Naive thymus-derived CD8-positive, alpha-beta T cell (primary cell): Measurements from ENCODE around the gene TRIM44. TPM values are rescaled to one million over a fixed set of nuclear protein-coding genes. Genes with fewer than 3 reads are reported as not detected.
A peak's percentile ranks its signal among the peaks of the same experiment; 100 is the strongest.
"Not testable (repeated sequence)": the region's sequence is repeated elsewhere in the genome, so short reads cannot be mapped to it uniquely, and the experiment has no call there.

Source experiments
- ATAC-seq, 2 donors: fragments of 150-1000 bp; cut with Tn5 transposase in 1 of 2; sonication (Bioruptor Pico), chemical (Tn5 transposase) in 1 of 2; 1 replicate in 1 of 2; 2 replicates in 1 of 2; pipeline ENCODE4 v1.10.0; 2021; ENCODE audit warnings: mild to moderate bottlenecking in 2 of 2, moderate library complexity in 2 of 2
- POLR2A ChIA-PET: fragments of 350-600 bp; sonication (Branson Sonifier 250); formaldehyde crosslinking; loops from one replicate; lab custom pipeline; 2021; ENCODE audit warnings: antibody characterized with exemption; lab: Charles Lee
- DNase-seq, 10 donors: peaks; one replicate each; pipeline versions ENCODE4 v3.0.0 to v3.0.0-alpha.2; 2020 to 2022
- H3K27ac Mint-ChIP-seq, 10 donors: one replicate each; pipeline ENCODE4 v1.8.0; 2020 to 2022; ENCODE audit warnings: mild to moderate bottlenecking in 10 of 10, mixed read lengths in 10 of 10, moderate library complexity in 4 of 10, inconsistent platforms in 1 of 10
- H3K27me3 Mint-ChIP-seq, 5 donors: one replicate each; pipeline ENCODE4 v1.8.0; 2021 to 2022; ENCODE audit warnings: mixed read lengths in 5 of 5
- H3K36me3 Mint-ChIP-seq, 3 donors: one replicate each; pipeline ENCODE4 v1.8.0; 2020 to 2022; ENCODE audit warnings: mixed read lengths in 3 of 3, mild to moderate bottlenecking in 2 of 3, inconsistent platforms in 1 of 3
- H3K4me1 Mint-ChIP-seq, 4 donors: one replicate each; pipeline ENCODE4 v1.8.0; 2021 to 2022; ENCODE audit warnings: mixed read lengths in 4 of 4
- H3K4me3 Mint-ChIP-seq, 10 donors: one replicate each; pipeline ENCODE4 v1.8.0; 2020 to 2022; ENCODE audit warnings: mild to moderate bottlenecking in 10 of 10, mixed read lengths in 10 of 10, moderate library complexity in 6 of 10, inconsistent platforms in 1 of 10
- H3K9me3 Mint-ChIP-seq, 9 donors: one replicate each; pipeline ENCODE4 v1.8.0; 2020 to 2022; ENCODE audit warnings: mixed read lengths in 9 of 9, mild to moderate bottlenecking in 3 of 9, inconsistent platforms in 1 of 9, moderate library complexity in 1 of 9
- polyA plus RNA-seq, 3 donors: library from polyadenylated mRNA; unstranded; fragments of 300-500 nt; fragmentation: Illumina TruSeq; gene quantifications; one replicate each; pipeline ENCODE4 v1.2.3, GENCODE V29; 2021
- total RNA-seq, 8 experiments: library from RNA in 2 of 8; stranded (reverse) in 2 of 8; gene quantifications; one replicate each; pipeline ENCODE4 v1.2.3 and lab custom pipeline; 2021 to 2026

Gene TRIM44
- total and polyA plus RNA-seq, 5 experiments from 2014 or later = 49.5 to 73.4 (median 59.4) TPM

- Mint-ChIP-seq H3K36me3 (peaks cover 1 to 50% (median 41%) of the 10 kb centered on the region in 3 donors), H3K9me3 (peaks cover 0 to 21% (median 3%) of the 10 kb centered on the region in 9 donors), H3K27ac (peak overlapping the region in 2 of 10 donors; percentile 21 to 28), H3K4me1 (peaks cover 9 to 18% (median 12%) of the 10 kb centered on the region in 4 donors), H3K4me3 (no peak overlapping the region), H3K27me3 (no peaks in the 10 kb centered on the region)
- POLR2A ChIA-PET = no interaction called here
- no peak for DNase-seq
- ATAC-seq = no peak
Observed at GRCh38 chr11:35752115-35752514, 89.5 kb downstream of the TRIM44 start.

GRCh38 chr11:35753573-35753972 lies 91.0 kb downstream of the TRIM44 start:
- H3K9me3 Mint-ChIP-seq = peaks cover 0 to 34% (median 14%) of the 10 kb centered on the region in 9 donors

GRCh38 chr11:35759951-35760350 lies 97.4 kb downstream of the TRIM44 start:
- H3K27me3 Mint-ChIP-seq, POLR2A ChIA-PET, ATAC-seq: not testable (repeated sequence)
- peak overlapping the region in 3 of 10 donors; percentile 40 to 64 (median 49) for H3K27ac Mint-ChIP-seq
- peaks cover 41 to 69% (median 63%) of the 10 kb centered on the region in 4 donors for H3K4me1 Mint-ChIP-seq
- peaks cover 16 to 43% (median 37%) of the 10 kb centered on the region in 3 donors for H3K36me3 Mint-ChIP-seq
- H3K9me3 Mint-ChIP-seq = peaks cover 0 to 32% (median 16%) of the 10 kb centered on the region in 9 donors
- H3K4me3 Mint-ChIP-seq = peak overlapping the region in 7 of 10 donors; percentile 14 to 69 (median 30)
- DNase-seq = peak in 5 of 10 donors; percentile 2 to 67 (median 22)

More at GRCh38 chr11:35753573-35753972, 91.0 kb downstream of the TRIM44 start:
- H3K4me3 Mint-ChIP-seq, H3K27ac Mint-ChIP-seq, H3K27me3 Mint-ChIP-seq, POLR2A ChIA-PET, ATAC-seq, DNase-seq: not testable (repeated sequence)
- Mint-ChIP-seq H3K4me1 (peaks cover 15 to 26% (median 23%) of the 10 kb centered on the region in 4 donors), H3K36me3 (peaks cover 9 to 62% (median 43%) of the 10 kb centered on the region in 3 donors)

- no peaks in the 10 kb centered on the region for H3K27me3 Mint-ChIP-seq
- H3K4me3 Mint-ChIP-seq = peak overlapping the region in 3 of 10 donors; percentile 11 to 49 (median 15)
- DNase-seq = no peak
- ATAC-seq = no peak
- H3K27ac Mint-ChIP-seq = peak overlapping the region in 4 of 10 donors; percentile 38 to 75 (median 62)
- peaks cover 0 to 24% (median 11%) of the 10 kb centered on the region in 9 donors for H3K9me3 Mint-ChIP-seq
- H3K4me1 Mint-ChIP-seq = peaks cover 46 to 77% (median 68%) of the 10 kb centered on the region in 4 donors
- H3K36me3 Mint-ChIP-seq = peaks cover 22 to 44% (median 42%) of the 10 kb centered on the region in 3 donors
- POLR2A ChIA-PET = no interaction called here
Observed at GRCh38 chr11:35761899-35762298, 99.3 kb downstream of the TRIM44 start.

- H3K4me1 Mint-ChIP-seq = peaks cover 44 to 69% (median 61%) of the 10 kb centered on the region in 4 donors
- DNase-seq (no peak), ATAC-seq (no peak)
- H3K27me3 Mint-ChIP-seq = no peaks in the 10 kb centered on the region
- H3K4me3 Mint-ChIP-seq = no peak overlapping the region
- H3K36me3 Mint-ChIP-seq = peaks cover 13 to 39% (median 34%) of the 10 kb centered on the region in 3 donors
- POLR2A ChIA-PET = no interaction called here
- peaks cover 0 to 10% (median 2%) of the 10 kb centered on the region in 9 donors for H3K9me3 Mint-ChIP-seq
- H3K27ac Mint-ChIP-seq = peak overlapping the region in 2 of 10 donors; percentile 11 to 27
Observed at GRCh38 chr11:35763301-35763700, 100.7 kb downstream of the TRIM44 start.

- ATAC-seq = no peak
- Mint-ChIP-seq H3K4me1 (peaks cover 44 to 65% (median 58%) of the 10 kb centered on the region in 4 donors), H3K36me3 (peaks cover 13 to 35% (median 34%) of the 10 kb centered on the region in 3 donors), H3K4me3 (no peak overlapping the region), H3K27me3 (no peaks in the 10 kb centered on the region), H3K9me3 (peaks cover 0 to 10% (median 2%) of the 10 kb centered on the region in 9 donors), H3K27ac (no peak overlapping the region)
- no peak for DNase-seq
- POLR2A ChIA-PET = no interaction called here
Observed at GRCh38 chr11:35763765-35764164, 101.2 kb downstream of the TRIM44 start.

GRCh38 chr11:35764417-35764816 lies 101.8 kb downstream of the TRIM44 start:
- no peak overlapping the region for H3K4me3 Mint-ChIP-seq
- H3K36me3 Mint-ChIP-seq = peaks cover 17 to 36% (median 31%) of the 10 kb centered on the region in 3 donors
- no peak overlapping the region for H3K27ac Mint-ChIP-seq
- DNase-seq (no peak), ATAC-seq (no peak)
- no peaks in the 10 kb centered on the region for H3K27me3 Mint-ChIP-seq
- POLR2A ChIA-PET = no interaction called here
- peaks cover 40 to 64% (median 53%) of the 10 kb centered on the region in 4 donors for H3K4me1 Mint-ChIP-seq
- peaks cover 0 to 10% (median 4%) of the 10 kb centered on the region in 9 donors for H3K9me3 Mint-ChIP-seq

GRCh38 chr11:35765211-35765610 lies 102.6 kb downstream of the TRIM44 start:
- ATAC-seq (no peak), DNase-seq (no peak)
- Mint-ChIP-seq H3K4me1 (peaks cover 38 to 57% (median 45%) of the 10 kb centered on the region in 4 donors), H3K36me3 (peaks cover 18 to 40% (median 33%) of the 10 kb centered on the region in 3 donors), H3K27me3 (no peaks in the 10 kb centered on the region), H3K27ac (no peak overlapping the region), H3K4me3 (no peak overlapping the region), H3K9me3 (peaks cover 0 to 10% (median 5%) of the 10 kb centered on the region in 9 donors)
- POLR2A ChIA-PET = no interaction called here

- DNase-seq (no peak), ATAC-seq (no peak)
- Mint-ChIP-seq H3K9me3 (peaks cover 0 to 17% (median 9%) of the 10 kb centered on the region in 9 donors), H3K27ac (no peak overlapping the region), H3K27me3 (no peaks in the 10 kb centered on the region), H3K4me3 (no peak overlapping the region), H3K36me3 (peaks cover 28 to 51% (median 46%) of the 10 kb centered on the region in 3 donors), H3K4me1 (peaks cover 26 to 45% (median 36%) of the 10 kb centered on the region in 4 donors)
- POLR2A ChIA-PET = no interaction called here
Observed at GRCh38 chr11:35766651-35767050, 104.1 kb downstream of the TRIM44 start.

GRCh38 chr11:35770425-35770824 lies 107.8 kb downstream of the TRIM44 start:
- H3K4me3 Mint-ChIP-seq, H3K27ac Mint-ChIP-seq, DNase-seq, ATAC-seq, H3K27me3 Mint-ChIP-seq, POLR2A ChIA-PET: not testable (repeated sequence)
- H3K9me3 Mint-ChIP-seq = peaks cover 0 to 50% (median 16%) of the 10 kb centered on the region in 9 donors
- H3K36me3 Mint-ChIP-seq = peaks cover 31 to 65% (median 45%) of the 10 kb centered on the region in 3 donors
- H3K4me1 Mint-ChIP-seq = peaks cover 7 to 37% (median 11%) of the 10 kb centered on the region in 4 donors

- POLR2A ChIA-PET = no interaction called here
- peaks cover 0 to 63% (median 18%) of the 10 kb centered on the region in 9 donors for H3K9me3 Mint-ChIP-seq
- ATAC-seq = no peak
- H3K36me3 Mint-ChIP-seq = peaks cover 29 to 74% (median 43%) of the 10 kb centered on the region in 3 donors
- DNase-seq = no peak
- no peaks in the 10 kb centered on the region for H3K27me3 Mint-ChIP-seq
- H3K4me3 Mint-ChIP-seq = no peak overlapping the region
- H3K4me1 Mint-ChIP-seq = peaks cover 7 to 36% (median 13%) of the 10 kb centered on the region in 4 donors
- H3K27ac Mint-ChIP-seq = no peak overlapping the region
Observed at GRCh38 chr11:35771722-35772121, 109.1 kb downstream of the TRIM44 start.

GRCh38 chr11:35777241-35777640 lies 114.7 kb downstream of the TRIM44 start:
- H3K4me3 Mint-ChIP-seq, ATAC-seq, DNase-seq, POLR2A ChIA-PET, H3K27me3 Mint-ChIP-seq: not testable (repeated sequence)
- Mint-ChIP-seq H3K27ac (peak overlapping the region in 1 of 10 donors; percentile 7), H3K4me1 (peaks cover 24 to 48% (median 35%) of the 10 kb centered on the region in 4 donors), H3K9me3 (peaks cover 0 to 63% (median 25%) of the 10 kb centered on the region in 9 donors), H3K36me3 (peaks cover 15 to 62% (median 30%) of the 10 kb centered on the region in 3 donors)

GRCh38 chr11:35778943-35779342 lies 116.4 kb downstream of the TRIM44 start:
- H3K4me3 Mint-ChIP-seq, H3K27me3 Mint-ChIP-seq, H3K27ac Mint-ChIP-seq, DNase-seq, POLR2A ChIA-PET, ATAC-seq: not testable (repeated sequence)
- Mint-ChIP-seq H3K9me3 (peaks cover 0 to 49% (median 25%) of the 10 kb centered on the region in 9 donors), H3K4me1 (peaks cover 37 to 64% (median 44%) of the 10 kb centered on the region in 4 donors), H3K36me3 (peaks cover 4 to 47% (median 25%) of the 10 kb centered on the region in 3 donors)
